Stimulated activated CD8-positive, alpha-beta memory T cell treated with anti-CD3 and anti-CD28 coated beads, Interleukin-12 subunit alpha, Interleukin-12 subunit beta, amount 100 ng/mL, for 4 hours (primary cell): ENCODE measurements around the gene ITGAL.
"Not testable (repeated sequence)": the region's sequence is repeated elsewhere in the genome, so short reads cannot be mapped to it uniquely, and the experiment has no call there.

Experiments
- DNase-seq: peaks from one replicate; pipeline ENCODE4 v3.0.0-alpha.2; 2020; ENCODE audit warnings: low read depth

The ITGAL gene

GRCh38 chr16:30457743-30458560 is 14.6 kb upstream of the ITGAL start:
- DNase-seq: no peak

GRCh38 chr16:30458561-30459394 is 13.8 kb upstream of the ITGAL start:
- DNase-seq: peak; percentile 74

GRCh38 chr16:30459456-30459855 is 13.1 kb upstream of the ITGAL start:
- no peak for DNase-seq

- not testable (repeated sequence) for DNase-seq
Observed at GRCh38 chr16:30461426-30461825, 11.1 kb upstream of the ITGAL start.

- no peak for DNase-seq
Observed at GRCh38 chr16:30464078-30464477, 8.5 kb upstream of the ITGAL start.

- no peak for DNase-seq
Observed at GRCh38 chr16:30470170-30470512, 2.4 kb upstream of the ITGAL start.

- DNase-seq: no peak
Observed at GRCh38 chr16:30470632-30470995, 1.9 kb upstream of the ITGAL start.

GRCh38 chr16:30473231-30474073 is 910 bp downstream of the ITGAL start:
- DNase-seq: peak; percentile 52

GRCh38 chr16:30474074-30474452 is 1.5 kb downstream of the ITGAL start:
- no peak for DNase-seq

- no peak for DNase-seq
Observed at GRCh38 chr16:30474684-30475083, 2.1 kb downstream of the ITGAL start.

- no peak for DNase-seq
Observed at GRCh38 chr16:30476991-30477390, 4.4 kb downstream of the ITGAL start.

- DNase-seq: not testable (repeated sequence)
Observed at GRCh38 chr16:30477773-30478172, 5.2 kb downstream of the ITGAL start.

GRCh38 chr16:30478766-30479478 is 6.4 kb downstream of the ITGAL start:
- DNase-seq: no peak

GRCh38 chr16:30481381-30481780 is 8.8 kb downstream of the ITGAL start:
- DNase-seq: no peak

GRCh38 chr16:30482366-30482765 is 9.8 kb downstream of the ITGAL start:
- DNase-seq: no peak

- DNase-seq: no peak
Observed at GRCh38 chr16:30484887-30485286, 12.3 kb downstream of the ITGAL start.

- DNase-seq: no peak
Observed at GRCh38 chr16:30485818-30486436, 13.4 kb downstream of the ITGAL start.

GRCh38 chr16:30488764-30489605 is 16.4 kb downstream of the ITGAL start:
- no peak for DNase-seq

- no peak for DNase-seq
Observed at GRCh38 chr16:30490210-30490609, 17.7 kb downstream of the ITGAL start.

- DNase-seq: no peak
Observed at GRCh38 chr16:30491229-30491628, 18.7 kb downstream of the ITGAL start.
